Progenitor cell of endocrine pancreas (in vitro differentiated cells): Measurements from ENCODE around the gene IER3IP1. TPM values are rescaled to one million over a fixed set of nuclear protein-coding genes. Genes with fewer than 3 reads are reported as not detected.
"Not testable (repeated sequence)": the region's sequence is repeated elsewhere in the genome, so short reads cannot be mapped to it uniquely, and the experiment has no call there.

Source experiments
- DNase-seq: peaks from one replicate; pipeline ENCODE4 v3.0.0; 2021; ENCODE audit warnings: low spot score; ENCODE audit not compliant: unreplicated experiment
- H3K27ac Mint-ChIP-seq: 2 replicates; pipeline ENCODE4 v1.8.0; 2021; ENCODE audit warnings: mild to moderate bottlenecking, moderate library complexity, mixed read lengths
- H3K27me3 Mint-ChIP-seq: 2 replicates; pipeline ENCODE4 v1.8.0; 2021; ENCODE audit warnings: mixed read lengths
- H3K36me3 Mint-ChIP-seq: 2 replicates; pipeline ENCODE4 v1.8.0; 2022; ENCODE audit warnings: mixed read lengths; ENCODE audit not compliant: insufficient read depth
- H3K4me1 Mint-ChIP-seq: 2 replicates; pipeline ENCODE4 v1.8.0; 2021; ENCODE audit warnings: low read depth, mixed read lengths
- H3K4me3 Mint-ChIP-seq: 2 replicates; pipeline ENCODE4 v1.8.0; 2021; ENCODE audit warnings: low read depth, mild to moderate bottlenecking, moderate library complexity, mixed read lengths
- H3K9me3 Mint-ChIP-seq: 2 replicates; pipeline ENCODE4 v1.8.0; 2021; ENCODE audit warnings: low read depth, mixed read lengths
- total RNA-seq: library from RNA; stranded (reverse); gene quantifications from 2 replicates; pipeline ENCODE4 v1.2.1, GENCODE V29; 2021
- TF ChIP-seq, protein P1 (sequence below): fragments of 200-600 bp; sonication (generic); IDR thresholded peaks from one replicate; pipeline ENCODE4 v1.5.0; 2021; ENCODE audit warnings: antibody characterized with exemption, mild to moderate bottlenecking; ENCODE audit not compliant: unreplicated experiment

The IER3IP1 gene
- total RNA-seq, 1 donor from 2014 or later: 9.5 TPM

DNA sequence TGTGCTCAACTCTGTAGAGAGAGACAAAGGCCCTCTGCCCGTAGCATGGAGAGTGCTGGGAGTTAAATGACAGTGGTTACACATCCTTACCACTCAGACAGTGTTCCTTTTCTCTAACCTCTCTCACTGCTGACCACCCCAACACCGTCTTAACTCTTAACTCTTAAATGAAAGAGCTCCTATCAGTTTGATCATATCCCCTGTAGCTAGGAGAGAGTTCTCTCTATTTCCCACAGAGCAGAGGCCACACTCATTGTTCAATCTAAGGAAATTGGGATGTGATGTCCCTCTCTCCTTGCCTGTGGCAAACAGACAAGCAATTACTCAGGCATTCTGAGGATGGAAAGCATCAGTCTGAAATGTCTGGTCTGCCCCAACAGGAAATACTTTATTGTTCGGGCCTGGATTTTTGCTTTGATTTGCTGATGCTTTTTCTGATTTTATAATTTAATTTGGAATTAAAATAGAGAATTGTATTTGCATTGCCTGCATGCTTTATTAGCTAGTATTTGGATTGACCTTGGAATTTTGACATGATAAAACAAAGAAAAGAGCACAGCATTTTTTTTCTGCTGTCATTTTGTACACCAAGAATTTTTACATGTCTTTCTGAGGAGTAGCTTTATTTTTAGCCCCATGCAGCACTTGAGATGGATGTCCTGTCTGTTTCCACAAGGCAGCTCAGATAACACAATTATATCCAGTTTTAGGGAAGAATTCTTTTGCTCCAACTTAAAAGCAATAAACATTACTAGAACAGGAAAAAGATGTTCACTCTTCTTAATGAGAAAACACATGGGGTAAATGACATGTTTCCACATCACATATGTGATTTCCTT lies 27.7 kb upstream of the IER3IP1 start:
- H3K27ac Mint-ChIP-seq: no peak overlapping the region
- TF ChIP-seq, protein P1, sequence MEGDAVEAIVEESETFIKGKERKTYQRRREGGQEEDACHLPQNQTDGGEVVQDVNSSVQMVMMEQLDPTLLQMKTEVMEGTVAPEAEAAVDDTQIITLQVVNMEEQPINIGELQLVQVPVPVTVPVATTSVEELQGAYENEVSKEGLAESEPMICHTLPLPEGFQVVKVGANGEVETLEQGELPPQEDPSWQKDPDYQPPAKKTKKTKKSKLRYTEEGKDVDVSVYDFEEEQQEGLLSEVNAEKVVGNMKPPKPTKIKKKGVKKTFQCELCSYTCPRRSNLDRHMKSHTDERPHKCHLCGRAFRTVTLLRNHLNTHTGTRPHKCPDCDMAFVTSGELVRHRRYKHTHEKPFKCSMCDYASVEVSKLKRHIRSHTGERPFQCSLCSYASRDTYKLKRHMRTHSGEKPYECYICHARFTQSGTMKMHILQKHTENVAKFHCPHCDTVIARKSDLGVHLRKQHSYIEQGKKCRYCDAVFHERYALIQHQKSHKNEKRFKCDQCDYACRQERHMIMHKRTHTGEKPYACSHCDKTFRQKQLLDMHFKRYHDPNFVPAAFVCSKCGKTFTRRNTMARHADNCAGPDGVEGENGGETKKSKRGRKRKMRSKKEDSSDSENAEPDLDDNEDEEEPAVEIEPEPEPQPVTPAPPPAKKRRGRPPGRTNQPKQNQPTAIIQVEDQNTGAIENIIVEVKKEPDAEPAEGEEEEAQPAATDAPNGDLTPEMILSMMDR: no peak
- DNase-seq: no peak
- H3K27me3 Mint-ChIP-seq: peaks cover 3% of the 10 kb centered on the region
- no peak overlapping the region for H3K4me3 Mint-ChIP-seq
- no peaks in the 10 kb centered on the region for H3K36me3 Mint-ChIP-seq
- no peaks in the 10 kb centered on the region for H3K4me1 Mint-ChIP-seq
- H3K9me3 Mint-ChIP-seq: no peaks in the 10 kb centered on the region

DNA sequence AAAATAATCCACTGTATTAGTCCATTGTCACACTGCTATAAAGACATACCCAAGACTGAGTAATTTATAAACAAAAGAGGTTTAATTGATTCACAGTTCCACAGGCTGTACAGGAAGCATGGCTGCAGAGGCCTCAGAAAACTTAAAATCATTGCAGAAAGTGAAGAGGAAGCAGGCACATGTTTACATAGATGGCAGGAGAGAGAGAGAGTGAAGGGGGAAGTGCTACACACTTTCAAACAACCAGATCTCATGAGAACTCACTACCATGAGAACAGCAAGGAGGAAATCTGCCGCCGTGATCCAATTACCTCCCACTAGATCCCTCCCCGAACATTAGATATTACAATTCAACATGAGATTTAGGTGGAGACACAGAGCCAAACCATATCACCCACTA lies 19.8 kb upstream of the IER3IP1 start:
- H3K4me1 Mint-ChIP-seq: not testable (repeated sequence)
- H3K27me3 Mint-ChIP-seq: peaks cover 13% of the 10 kb centered on the region

DNA sequence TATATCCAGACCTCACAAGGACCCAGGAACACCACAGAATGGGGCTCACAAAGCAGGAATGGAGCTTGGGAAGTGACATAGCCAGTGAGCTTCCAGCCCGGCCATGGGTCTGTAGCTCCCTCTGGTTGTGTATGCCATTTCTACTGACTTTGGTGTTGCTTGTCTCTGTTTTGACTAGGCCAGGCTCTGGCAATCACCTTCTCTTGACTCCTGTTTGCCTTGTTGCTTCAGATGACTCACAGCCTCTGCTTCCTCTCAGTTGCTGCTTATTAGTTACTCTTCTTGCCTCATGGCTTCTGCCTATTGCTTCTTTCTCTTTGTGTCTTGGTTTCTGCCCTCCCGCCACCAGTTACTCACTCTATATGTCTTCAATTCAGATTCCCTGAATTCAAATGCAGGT lies 15.8 kb upstream of the IER3IP1 start:
- no peak for DNase-seq
- TF ChIP-seq, protein P1: no peak
- Mint-ChIP-seq H3K27ac (no peak overlapping the region), H3K27me3 (peaks cover 16% of the 10 kb centered on the region), H3K36me3 (no peaks in the 10 kb centered on the region), H3K4me1 (peaks cover 5% of the 10 kb centered on the region), H3K4me3 (no peak overlapping the region), H3K9me3 (no peaks in the 10 kb centered on the region)

More for the DNA sequence above, 19.8 kb upstream of the IER3IP1 start:
- not testable (repeated sequence) for H3K27ac Mint-ChIP-seq, H3K9me3 Mint-ChIP-seq, H3K36me3 Mint-ChIP-seq, DNase-seq, H3K4me3 Mint-ChIP-seq

DNA sequence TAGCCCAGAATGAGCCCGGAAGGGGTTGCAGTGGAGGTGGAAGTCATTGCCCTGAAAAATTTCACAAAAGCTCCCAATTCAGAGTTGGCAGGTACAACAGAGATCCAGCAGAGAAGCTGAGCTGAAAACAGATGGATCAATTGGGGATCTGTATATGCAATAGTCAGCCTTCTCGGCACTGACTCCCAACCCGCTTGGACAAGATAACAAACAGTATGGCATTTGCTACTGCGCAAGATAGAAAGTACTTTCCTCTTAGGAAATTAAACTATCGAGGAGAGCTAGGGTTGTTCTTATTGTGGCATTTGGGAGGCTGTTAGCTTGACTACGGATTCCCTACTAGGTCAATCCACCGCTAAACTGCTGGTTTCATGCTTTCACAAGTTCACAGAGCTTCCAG lies 11.6 kb upstream of the IER3IP1 start:
- DNase-seq: no peak
- peaks cover 12% of the 10 kb centered on the region for H3K9me3 Mint-ChIP-seq
- H3K4me3 Mint-ChIP-seq: no peak overlapping the region
- H3K4me1 Mint-ChIP-seq: no peaks in the 10 kb centered on the region
- no peak overlapping the region for H3K27ac Mint-ChIP-seq
- H3K27me3 Mint-ChIP-seq: peaks cover 11% of the 10 kb centered on the region
- no peaks in the 10 kb centered on the region for H3K36me3 Mint-ChIP-seq
- TF ChIP-seq, protein P1: no peak

DNA sequence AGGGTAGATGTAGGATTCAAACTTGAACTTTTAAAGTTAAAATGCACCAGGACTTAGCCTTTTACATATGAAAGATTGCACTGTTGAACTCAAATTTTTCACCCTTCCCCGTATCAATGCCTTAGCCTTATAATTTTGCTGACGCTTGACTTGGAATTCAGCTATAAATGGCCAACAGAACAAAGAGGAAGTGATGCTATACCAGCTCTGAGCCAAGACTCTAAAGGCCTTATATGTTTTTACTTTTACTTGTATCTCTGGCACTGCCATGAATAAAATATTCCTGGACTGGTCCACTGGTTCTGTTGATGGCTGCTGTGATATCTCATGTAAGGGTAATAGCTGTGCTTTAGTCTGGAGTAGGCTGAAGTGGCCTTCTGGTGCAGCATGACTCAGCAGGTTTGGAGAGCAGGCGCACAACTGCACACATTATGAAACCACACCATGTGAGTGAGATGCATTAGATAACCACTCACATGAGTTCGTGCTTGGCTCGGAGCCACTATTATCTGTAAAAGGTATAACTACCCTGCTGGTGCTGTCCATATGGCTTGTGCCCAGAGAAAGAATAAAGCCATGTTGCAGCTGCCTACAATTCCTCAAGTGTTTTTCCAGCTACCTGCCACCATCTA lies 8.4 kb upstream of the IER3IP1 start:
- DNase-seq: no peak
- peaks cover 12% of the 10 kb centered on the region for H3K27me3 Mint-ChIP-seq
- H3K36me3 Mint-ChIP-seq: no peaks in the 10 kb centered on the region
- H3K27ac Mint-ChIP-seq: no peak overlapping the region
- no peak overlapping the region for H3K4me3 Mint-ChIP-seq
- TF ChIP-seq, protein P1: no peak
- no peaks in the 10 kb centered on the region for H3K4me1 Mint-ChIP-seq
- peaks cover 12% of the 10 kb centered on the region for H3K9me3 Mint-ChIP-seq

DNA sequence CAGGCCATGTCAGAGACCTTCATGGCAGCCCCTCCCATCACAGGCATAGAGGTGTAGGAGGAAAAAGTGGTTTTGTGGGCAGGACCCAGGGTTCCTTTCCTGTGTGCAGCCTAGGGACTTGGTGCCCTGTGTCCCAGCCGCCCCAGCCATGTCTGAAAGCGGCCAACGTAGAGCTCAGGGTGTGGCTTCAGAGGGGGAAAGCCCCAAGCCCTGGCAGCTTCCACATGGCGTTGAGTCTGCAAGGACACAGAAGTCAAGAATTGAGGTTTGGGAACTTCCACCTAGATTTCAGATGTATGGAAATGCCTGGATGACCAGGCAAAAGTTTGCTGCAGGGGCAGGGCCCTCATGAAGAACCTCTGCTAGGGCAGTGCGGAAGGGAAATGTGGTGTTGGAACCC lies 6.0 kb upstream of the IER3IP1 start:
- H3K4me3 Mint-ChIP-seq, H3K27ac Mint-ChIP-seq, H3K4me1 Mint-ChIP-seq, DNase-seq, H3K36me3 Mint-ChIP-seq, H3K27me3 Mint-ChIP-seq: not testable (repeated sequence)
- H3K9me3 Mint-ChIP-seq: peaks cover 12% of the 10 kb centered on the region
